Measurements from ENCODE around the gene NOSIP. TPM values are rescaled to one million over a fixed set of nuclear protein-coding genes. Genes with fewer than 3 reads are reported as not detected.

The NOSIP gene
- total RNA-seq, 1 donor from 2014 or later, result 48.7 TPM

DNA sequence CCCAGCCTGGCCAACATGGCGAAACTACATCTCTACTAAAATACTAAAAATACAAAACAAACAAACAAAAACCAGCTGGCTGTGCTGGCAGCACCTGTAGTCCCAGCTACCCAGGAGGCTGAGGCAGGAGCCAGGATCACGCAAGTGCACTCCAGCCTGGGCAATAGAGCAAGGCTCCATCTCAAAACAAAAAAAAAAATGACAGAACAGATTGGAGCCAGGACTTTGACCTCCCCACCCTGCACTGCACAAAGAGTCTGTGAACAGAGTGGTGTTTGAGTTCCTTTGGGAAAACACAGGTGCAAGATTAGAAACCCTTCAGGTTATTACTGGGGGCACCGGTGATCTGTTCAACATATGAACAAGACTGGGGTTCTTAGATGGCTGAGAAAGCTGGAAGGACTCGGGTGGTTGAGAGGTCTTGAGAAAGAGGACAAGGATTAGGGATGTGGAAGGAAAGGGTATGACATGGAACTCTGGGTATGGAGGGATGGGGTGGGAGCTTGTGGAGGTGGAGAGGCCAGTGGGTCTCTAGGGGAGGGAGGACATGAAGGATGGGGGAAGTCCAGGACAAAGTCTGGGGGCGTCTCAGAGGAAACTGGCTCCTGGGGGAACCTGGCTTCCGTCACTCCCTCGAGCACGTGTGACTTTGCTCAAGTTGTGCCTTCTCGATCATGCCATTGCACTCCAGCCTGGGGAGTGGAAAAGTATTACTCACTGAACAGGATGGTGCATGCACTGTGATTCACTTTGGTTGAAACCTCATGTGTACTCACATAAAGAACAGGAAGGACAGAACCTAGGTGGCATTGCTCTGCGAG lies 26.7 kb downstream of the NOSIP start:
- Histone ChIP-seq H3K4me1 (peaks cover 19% of the 10 kb centered on the region), H3K27ac (peak overlapping the region; percentile 61), H3K27me3 (no peaks in the 10 kb centered on the region), H3K36me3 (peaks cover 33% of the 10 kb centered on the region), H3K9me3 (no peaks in the 10 kb centered on the region), H3K4me3 (no peak overlapping the region)
- DNase-seq (no peak), ATAC-seq (peak; percentile 2)
- intact Hi-C loops (cut with DNase I), result no loop called here
- TF ChIP-seq, protein P1, sequence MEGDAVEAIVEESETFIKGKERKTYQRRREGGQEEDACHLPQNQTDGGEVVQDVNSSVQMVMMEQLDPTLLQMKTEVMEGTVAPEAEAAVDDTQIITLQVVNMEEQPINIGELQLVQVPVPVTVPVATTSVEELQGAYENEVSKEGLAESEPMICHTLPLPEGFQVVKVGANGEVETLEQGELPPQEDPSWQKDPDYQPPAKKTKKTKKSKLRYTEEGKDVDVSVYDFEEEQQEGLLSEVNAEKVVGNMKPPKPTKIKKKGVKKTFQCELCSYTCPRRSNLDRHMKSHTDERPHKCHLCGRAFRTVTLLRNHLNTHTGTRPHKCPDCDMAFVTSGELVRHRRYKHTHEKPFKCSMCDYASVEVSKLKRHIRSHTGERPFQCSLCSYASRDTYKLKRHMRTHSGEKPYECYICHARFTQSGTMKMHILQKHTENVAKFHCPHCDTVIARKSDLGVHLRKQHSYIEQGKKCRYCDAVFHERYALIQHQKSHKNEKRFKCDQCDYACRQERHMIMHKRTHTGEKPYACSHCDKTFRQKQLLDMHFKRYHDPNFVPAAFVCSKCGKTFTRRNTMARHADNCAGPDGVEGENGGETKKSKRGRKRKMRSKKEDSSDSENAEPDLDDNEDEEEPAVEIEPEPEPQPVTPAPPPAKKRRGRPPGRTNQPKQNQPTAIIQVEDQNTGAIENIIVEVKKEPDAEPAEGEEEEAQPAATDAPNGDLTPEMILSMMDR (IDR thresholded peaks at IDR 0.05), result no peak

DNA sequence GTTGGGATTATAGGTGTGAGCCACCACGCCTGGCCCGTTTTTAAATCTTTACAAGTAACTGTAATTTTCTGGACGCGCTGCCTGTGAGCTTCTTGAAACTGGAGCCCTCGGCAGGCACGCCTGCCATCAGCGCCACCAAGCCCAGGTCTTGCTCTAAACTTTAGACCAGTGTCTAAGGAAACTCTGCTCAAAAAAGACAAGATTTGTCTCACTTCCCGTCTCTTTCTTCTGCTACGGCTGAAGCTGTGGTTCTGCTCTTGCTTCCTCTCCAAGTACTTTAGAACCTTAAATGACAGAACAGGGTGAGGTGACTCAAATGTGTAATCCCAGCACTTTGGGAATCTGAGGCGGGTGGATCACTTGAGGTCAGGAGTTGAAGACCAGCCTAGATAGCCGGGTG lies 27.6 kb downstream of the NOSIP start:
- no peaks in the 10 kb centered on the region for H3K27me3 ChIP-seq
- ATAC-seq, result no peak
- no peak for DNase-seq
- H3K4me1 ChIP-seq, result peaks cover 19% of the 10 kb centered on the region
- no peak overlapping the region for H3K4me3 ChIP-seq
- H3K27ac ChIP-seq, result no peak overlapping the region
- peaks cover 24% of the 10 kb centered on the region for H3K36me3 ChIP-seq
- intact Hi-C loops (cut with DNase I), result no loop called here
- TF ChIP-seq, protein P1 (IDR thresholded peaks at IDR 0.05), result no peak
- no peaks in the 10 kb centered on the region for H3K9me3 ChIP-seq

- H3K4me3 ChIP-seq, result no peak overlapping the region
- DNase-seq (no peak), ATAC-seq (no peak)
- H3K27me3 ChIP-seq, result no peaks in the 10 kb centered on the region
- intact Hi-C loops (cut with DNase I), result no loop called here
- peaks cover 19% of the 10 kb centered on the region for H3K4me1 ChIP-seq
- no peaks in the 10 kb centered on the region for H3K9me3 ChIP-seq
- H3K27ac ChIP-seq, result no peak overlapping the region
- TF ChIP-seq, protein P1 (IDR thresholded peaks at IDR 0.05), result no peak
- H3K36me3 ChIP-seq, result peaks cover 11% of the 10 kb centered on the region
Measured at GRCh38 chr19:49551531-49551930, 28.8 kb downstream of the NOSIP start.

DNA sequence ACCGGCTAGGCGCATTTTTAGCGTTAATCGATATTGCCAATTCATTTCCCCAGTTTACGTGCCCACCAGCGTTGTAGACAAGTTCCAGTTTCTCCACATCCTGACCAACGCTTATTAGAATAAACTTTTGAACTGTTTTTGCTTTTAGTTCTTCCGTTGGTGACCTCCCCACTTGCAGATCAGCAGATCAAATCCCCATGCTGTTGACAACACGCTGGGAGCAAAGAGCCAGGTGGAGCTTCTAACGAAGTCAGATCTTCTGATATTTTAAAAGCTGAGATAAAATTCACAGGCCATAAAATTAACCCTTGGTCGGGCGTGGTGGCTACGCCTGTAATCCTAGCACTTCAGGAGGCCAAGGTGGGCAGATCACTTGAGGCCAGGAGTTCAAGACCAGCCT lies 31.3 kb downstream of the NOSIP start:
- Histone ChIP-seq H3K27me3 (no peaks in the 10 kb centered on the region), H3K27ac (no peak overlapping the region), H3K4me1 (peaks cover 6% of the 10 kb centered on the region), H3K36me3 (no peaks in the 10 kb centered on the region), H3K9me3 (no peaks in the 10 kb centered on the region), H3K4me3 (no peak overlapping the region)
- TF ChIP-seq, protein P1 (IDR thresholded peaks at IDR 0.05), result no peak
- ATAC-seq, result no peak
- DNase-seq, result no peak
- intact Hi-C loops (cut with DNase I), result no loop called here

DNA sequence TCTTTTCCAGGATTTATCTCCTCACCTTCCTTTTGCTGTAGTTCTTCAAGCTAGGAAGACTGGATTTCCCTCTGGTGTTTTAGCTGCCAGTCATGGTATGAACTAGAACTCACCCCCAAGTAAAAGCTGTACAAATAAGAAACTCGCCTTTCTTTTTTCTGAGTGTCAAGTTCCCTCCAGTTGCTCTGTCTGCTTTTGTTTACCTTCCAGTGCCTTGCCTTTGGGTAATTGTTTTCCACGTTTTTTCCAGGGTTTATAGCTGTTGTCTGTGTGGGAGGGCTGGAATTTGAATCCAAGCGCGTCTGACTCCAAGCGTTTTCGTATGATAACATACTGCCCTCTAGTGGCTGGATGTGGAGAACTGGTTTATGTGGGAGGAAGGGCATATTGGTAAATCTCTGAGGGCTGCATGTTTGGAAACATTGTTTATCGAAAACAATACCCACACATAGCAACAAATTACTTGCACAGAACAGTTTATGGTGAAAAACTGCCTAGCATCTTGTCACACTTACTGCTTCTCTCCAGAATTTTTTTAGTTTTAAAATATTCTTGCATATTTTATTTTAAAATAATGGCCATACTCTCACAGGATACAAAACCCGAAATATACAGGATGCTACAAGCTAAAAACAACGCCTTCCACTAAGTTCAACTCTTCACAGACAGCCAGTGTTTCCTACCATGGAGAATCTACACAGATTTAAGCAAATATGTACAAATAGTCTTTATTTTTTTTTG lies 33.4 kb downstream of the NOSIP start:
- TF ChIP-seq, protein P1 (IDR thresholded peaks at IDR 0.05), result peak; percentile 87
- Histone ChIP-seq H3K27me3 (no peaks in the 10 kb centered on the region), H3K27ac (no peak overlapping the region), H3K9me3 (no peaks in the 10 kb centered on the region), H3K36me3 (no peaks in the 10 kb centered on the region), H3K4me3 (no peak overlapping the region), H3K4me1 (no peaks in the 10 kb centered on the region)
- ATAC-seq, result peak; percentile 95
- DNase-seq, result no peak
- intact Hi-C loops (cut with DNase I), result no loop called here
